ENCODE results near the gene STK39. TPM values are rescaled to one million over a fixed set of nuclear protein-coding genes. Genes with fewer than 3 reads are reported as not detected.

The STK39 gene
- total RNA-seq, 1 experiment from 2014 or later: 35.3 TPM

DNA sequence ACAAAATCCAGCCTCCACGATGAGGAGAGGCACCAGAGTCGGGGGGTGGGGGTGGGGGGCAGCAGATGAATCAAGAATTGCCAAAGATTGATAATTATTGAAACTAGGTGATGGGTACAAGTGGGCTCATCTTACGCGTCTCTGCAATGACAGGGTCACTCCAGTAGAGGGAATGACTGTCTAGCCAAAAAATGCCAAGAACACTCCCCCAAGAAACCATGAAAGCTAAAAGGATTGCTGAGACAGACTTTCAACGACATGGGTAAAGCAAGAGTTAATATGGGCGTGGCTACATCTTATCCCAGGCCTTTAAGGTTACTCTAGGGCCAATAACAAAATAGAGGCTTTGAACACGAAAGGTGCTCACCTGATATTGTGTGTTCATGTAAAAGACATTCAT, 86.5 kb downstream of the STK39 start:
- peak; percentile 52 for DNase-seq (ENCODE audit: low read depth)

DNA sequence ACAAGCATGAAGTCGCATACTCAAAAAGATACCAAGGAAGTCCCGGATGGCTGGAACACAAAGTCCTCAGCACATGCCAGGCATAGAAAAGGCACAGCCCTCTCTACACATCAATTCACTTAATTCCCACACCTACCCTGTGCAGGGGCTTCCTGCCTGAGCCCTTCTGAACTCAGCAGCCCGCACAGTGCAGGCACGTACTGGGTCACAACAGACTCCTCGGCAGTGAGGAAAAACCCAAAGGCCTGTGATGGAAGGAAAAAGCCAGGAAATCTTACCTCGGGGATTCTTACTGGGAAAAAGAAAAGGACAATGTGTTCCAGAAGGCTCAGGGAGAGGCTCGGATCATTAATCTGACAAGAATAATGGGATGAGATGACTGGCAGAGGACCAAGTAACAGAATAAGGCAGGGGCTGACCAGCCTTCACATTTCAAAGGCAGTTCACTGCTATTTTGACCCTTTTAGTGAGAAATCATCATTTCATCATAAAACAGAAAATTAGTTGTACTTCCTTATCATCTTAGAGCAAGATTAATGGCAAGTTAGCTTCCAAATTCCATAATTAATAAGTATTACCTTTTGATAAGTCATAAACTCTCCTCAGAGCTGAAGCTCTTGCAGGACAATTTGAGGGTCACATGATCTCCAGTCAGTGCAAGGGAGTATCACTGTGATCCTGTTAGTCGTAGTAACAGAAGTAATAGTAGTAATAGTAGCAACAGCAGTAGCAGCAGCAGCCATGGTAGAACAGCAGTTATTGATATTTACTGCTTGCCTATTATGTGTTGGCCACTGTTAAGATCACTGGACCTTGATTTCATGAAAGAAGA, 87.4 kb downstream of the STK39 start:
- no peak for DNase-seq (ENCODE audit: low read depth)

DNA sequence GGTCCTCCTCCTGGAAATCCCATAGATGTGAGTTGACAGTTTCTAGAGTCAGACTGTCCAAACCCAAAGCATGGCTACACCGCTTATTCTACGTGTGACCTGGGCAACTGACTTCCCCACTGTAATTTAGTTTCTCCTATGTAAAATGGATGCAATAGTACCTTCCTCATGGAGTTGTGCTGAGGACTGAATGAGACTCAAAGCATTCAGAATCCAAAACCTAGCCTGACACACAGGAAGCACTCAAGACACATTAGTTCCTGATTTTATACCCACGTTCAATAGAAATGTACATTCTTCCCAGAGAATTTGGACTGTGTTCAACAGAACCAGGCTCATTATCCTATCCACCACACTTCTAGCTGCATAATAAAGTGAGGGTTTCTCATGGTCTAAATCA, 88.8 kb downstream of the STK39 start:
- no peak for DNase-seq (ENCODE audit: low read depth)

DNA sequence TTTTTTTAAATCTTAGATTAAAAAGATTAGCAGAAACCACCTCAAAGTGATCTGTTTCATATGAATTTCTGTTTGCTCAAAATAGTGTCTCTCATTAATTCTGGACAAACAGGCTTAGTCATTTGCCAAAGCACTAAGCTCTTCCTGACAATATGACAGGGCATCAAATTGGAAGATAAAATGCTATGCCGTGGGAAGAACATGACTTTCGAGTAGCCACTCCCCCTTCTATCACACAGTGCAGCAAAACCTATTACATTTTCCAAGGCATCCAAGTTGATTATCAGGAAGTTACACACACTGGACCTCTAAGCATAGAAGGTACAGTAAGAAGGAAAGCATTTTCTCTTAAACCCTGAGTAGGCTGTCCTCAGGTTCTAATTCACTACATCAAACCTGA, 89.5 kb downstream of the STK39 start:
- no peak for DNase-seq (ENCODE audit: low read depth)

DNA sequence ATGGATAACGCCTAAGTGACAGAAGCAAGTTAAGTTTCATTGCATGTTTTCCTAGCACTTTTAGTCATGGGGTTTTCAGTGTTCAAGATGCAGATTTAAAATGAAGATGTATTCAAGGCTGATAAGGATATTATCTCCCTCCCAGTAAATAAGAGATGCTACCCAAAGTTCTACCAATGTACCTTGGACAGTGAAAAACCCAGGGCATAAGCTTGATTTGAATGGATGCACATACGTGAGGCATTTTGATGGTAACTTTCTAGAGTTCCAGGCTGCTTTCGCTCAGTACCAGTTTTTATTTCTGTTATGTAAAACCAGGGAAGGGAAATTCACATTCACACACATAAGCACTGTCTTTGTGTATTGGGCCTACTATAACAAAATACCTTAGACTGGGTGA, 90.3 kb downstream of the STK39 start:
- DNase-seq (ENCODE audit: low read depth): no peak

DNA sequence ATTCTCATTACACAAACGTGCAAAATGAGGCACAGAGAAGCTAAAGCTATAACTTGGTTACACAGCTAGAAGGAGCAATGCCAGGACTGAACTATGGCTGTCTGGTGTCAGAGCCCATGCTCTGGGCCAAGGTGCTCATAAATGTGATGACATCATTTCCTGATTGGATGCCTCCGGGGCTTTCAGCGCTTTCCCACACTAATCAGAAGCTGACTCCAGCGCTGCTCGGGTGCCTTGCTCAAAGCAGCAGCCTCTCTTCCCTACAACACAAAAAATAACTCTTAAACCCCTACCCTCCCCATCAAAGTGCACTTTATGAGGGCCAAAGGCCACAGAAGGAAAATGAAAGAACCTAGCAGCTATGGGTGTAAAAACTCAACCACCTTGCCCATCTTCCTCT, 90.7 kb downstream of the STK39 start:
- DNase-seq (ENCODE audit: low read depth): no peak

DNA sequence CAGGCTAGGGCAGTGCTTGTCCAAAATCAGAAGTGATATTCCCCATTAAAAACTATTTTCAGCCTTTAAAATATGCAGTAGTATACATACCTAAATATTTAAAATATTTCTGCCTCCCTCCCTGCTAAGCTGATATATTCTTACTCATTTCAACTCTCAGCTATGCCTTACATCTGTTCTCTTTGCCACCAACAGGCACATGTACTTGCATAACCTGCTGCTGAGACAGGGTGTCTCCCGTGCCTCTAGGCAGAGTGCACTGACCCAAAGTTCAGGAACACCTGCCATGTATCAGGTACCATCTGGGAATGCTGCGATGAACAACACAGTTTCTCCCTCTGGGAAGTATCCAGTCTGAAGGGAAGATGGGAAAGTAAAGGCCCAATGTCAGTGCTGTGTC, 91.7 kb downstream of the STK39 start:
- DNase-seq (ENCODE audit: low read depth): no peak

DNA sequence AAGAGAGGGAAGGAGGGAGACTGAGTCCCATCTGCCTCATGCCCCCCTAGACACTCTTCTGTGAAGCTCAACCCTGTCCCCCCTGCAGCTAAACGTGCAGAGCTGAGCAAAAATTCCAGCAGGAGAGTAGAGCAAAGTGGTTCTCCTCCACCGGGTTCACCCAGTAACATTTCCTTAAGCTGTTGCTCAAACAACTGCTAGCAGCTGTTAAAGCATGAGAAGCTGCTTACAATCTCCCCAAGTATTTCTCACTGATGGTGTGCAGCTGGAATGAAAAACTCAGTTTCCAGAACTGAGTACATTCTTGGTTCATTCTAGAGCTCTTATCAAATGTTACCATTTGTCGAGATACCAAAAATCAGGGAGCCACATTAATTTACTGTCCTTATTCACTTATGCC, 92.3 kb downstream of the STK39 start:
- peak; percentile 46 for DNase-seq (ENCODE audit: low read depth)

DNA sequence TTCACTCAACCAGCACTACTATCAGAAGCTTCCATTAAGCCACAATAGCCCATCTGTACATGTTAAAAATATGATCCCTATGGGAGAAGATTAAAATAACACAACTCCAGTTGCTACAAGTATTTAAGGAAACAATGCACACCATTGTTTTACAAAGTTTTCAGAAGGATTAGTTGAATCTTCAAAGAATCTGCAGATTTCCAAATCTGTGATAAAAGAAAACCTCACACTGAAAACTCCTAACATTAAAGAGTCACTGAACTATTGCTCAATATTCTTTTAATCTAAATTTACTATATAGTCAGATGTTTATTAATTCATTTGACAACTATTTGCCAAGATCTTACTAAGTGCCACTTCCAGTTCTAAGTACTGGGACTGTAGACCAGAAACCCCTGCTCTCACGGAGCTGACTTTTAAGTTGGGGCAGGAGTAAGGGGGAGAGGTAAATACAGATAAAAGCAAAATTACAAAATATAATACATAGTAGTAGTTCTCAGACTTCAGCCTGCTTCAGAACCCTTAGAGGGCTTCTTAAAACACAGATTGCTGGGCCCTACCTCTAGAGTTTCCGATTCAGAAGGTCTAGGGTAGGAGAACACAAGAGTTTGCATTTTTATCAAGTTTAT, 94.4 kb downstream of the STK39 start:
- no peak for DNase-seq (ENCODE audit: low read depth)

DNA sequence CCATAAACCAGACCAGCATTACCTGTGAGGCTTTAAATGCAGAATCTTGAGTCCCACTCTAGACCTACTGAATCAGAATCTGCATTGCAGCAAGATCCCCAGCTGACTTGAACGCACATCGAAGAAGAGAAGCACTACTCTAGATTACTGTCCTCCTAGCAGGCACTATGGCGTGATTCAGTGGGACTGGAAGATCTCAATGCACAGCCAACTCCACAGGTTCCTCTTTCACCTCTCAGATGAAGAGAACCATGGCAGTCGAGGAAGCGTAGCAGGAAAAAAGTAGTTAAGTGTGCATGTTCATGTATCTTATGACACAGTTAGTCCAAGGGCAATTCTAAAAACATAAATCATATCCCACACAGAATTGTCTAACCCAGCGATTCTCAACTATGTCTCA, 97.4 kb downstream of the STK39 start:
- no peak for DNase-seq (ENCODE audit: low read depth)

DNA sequence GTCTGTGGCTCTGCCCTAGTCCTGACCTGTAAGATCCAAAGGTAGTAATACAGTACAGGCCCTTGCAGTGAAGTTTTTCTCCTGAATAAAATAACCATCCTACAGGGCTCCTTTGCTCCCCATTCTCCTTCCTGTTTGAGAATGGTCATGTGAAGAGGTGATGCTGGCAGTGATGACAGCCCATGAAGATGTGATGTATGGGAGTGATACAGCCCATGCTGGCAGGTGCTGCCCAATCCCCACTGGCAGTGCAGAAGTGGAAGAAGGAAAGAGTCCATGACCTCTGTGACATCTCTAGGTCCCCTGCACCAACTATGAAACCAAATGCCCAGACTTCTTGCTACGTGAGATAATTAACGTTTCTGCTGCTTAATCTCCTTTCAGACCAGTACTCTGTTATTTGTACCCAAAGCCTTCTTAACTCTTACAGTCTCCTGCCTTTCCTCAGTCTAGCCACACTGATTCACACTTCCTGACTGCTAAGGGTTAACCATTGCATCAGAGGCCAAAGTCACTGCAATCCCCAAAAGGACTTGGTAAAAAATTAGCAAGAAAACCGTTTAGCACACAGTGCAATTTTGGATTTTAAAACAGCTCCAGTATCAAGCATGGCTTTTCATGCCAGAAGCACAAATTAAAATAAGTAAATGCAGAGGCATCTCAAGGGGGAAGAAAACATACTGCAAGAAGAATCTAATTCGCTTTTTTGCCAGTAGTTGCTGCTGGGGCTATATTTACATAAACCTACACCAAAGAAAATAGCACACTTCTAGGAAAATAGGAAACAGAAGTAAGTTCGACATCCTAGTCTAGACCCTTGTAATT, 98.0 kb downstream of the STK39 start:
- DNase-seq (ENCODE audit: low read depth): no peak

DNA sequence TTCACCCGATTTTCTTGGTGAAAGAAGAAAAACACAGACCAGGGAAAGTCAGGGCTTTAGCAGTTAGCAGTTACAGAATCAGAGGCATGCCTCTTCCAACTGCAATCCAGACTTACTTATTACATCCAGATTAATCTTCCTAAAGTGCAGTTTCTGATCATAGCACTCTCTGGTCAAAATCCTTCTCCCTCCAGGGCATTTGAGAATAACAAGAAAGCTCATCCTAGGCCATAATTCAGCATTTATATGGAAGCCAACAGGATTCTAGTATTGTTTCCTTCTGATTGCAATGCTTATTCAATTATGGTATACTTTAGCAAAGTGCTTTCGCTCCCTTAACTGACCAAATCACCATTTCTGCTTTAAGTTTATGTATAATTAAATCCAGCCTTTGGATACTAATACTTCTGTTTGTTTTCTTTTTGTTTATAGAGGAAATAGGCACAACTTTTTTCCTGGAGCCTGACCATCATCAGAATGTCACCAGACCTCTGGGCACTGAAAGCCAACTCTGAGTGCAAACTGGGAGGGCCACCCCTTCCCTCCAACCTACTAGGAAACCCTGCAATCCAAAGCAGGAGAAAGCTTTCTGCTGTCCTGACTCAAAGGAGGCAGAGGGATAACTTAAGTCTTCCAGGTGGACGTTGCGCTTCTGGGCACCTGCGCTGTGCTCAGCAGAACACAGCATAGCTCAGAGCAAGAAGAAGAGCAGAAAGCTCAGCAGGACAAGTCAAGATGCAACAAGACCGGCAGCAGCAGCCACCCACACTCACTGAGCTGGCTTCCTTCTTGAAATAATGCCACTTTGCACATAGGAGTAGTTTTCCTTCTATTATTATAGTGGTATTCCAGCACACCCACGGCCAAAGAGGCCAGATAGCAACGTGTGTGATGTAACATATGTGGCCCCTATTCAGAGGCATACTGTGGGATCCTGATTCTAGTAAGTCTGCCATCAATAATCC, 99.3 kb downstream of the STK39 start:
- DNase-seq (ENCODE audit: low read depth): no peak

DNA sequence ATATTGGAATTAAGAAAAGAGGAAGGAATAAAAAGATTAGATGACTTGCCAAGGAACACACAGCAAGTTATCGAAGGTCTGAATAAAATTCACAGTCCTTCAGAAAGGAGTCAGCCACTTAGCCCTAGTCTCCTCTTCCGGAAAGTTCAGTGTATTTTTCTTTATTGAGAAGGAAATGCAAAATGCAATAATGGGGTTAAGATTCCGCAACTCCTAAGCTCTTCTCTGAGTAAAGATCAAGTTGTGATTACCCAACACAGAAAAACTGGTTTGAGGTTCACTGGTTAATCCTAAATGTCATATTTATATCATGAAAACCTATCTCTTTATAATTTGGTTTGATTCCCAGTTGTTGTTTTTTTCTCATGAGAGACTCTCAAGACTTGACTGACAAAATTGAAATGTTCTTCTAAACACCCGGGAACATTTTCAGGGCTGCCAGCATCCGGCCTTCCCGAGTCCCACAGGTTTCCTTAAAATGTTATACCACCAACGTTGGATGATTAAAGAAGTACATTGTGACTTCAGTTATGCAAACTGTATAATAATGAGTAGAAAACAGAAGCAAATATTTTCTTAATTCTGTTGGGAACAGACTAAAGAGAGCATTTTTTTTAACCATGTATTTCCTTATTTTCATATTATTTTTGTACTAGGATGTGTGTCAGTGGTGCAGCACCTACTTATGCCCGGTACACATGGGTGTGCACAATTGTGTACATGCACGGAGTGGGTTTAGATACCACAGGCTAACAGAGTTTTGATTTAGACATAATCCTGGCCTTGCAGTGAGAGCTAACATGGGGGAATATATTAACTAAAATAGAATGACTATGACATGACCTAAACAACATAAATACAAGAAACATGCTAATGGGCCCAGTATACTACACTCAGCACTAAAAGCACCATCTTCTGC, 100.2 kb downstream of the STK39 start:
- no peak for DNase-seq (ENCODE audit: low read depth)

DNA sequence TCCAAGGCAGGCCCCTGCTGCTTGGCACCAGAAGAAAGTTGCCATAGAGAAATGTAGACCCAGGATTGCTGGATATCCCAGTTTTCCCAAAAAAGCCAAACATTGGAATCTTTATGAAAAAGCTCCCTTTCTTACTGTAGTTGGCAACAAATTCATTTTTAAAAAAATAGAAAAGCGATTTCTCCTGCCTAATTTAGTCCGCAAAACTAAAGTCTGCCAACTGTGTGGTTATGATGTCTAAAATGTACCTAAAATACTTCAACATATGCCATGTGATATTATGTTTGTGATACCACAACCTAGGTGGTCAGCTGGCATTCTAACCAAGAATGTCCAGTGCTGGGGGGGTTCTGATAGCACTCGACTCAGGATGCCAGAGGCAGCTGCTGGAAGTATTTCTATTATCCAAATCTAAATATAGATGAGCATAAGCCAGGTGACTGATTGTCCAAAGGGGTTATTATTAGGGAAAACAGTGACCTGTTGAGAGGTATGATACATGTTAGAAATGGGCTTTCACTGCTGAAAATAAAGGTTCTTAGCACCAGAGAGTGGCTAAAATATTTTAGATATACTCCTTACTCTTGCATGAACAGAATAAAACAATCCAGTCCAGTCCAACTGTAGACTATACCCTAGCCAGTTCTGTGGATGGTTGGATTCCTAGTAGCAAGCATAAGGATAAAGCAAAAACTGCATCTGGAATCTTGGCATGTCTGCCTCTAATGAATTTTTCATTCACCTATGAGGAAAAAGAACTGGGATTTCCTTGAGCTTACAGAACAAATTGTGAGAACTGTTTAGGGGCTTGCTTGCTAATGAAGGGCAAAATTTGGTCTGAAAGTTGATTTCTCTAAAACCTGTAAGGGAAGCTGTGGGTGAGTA, 101.7 kb downstream of the STK39 start:
- DNase-seq (ENCODE audit: low read depth): no peak

DNA sequence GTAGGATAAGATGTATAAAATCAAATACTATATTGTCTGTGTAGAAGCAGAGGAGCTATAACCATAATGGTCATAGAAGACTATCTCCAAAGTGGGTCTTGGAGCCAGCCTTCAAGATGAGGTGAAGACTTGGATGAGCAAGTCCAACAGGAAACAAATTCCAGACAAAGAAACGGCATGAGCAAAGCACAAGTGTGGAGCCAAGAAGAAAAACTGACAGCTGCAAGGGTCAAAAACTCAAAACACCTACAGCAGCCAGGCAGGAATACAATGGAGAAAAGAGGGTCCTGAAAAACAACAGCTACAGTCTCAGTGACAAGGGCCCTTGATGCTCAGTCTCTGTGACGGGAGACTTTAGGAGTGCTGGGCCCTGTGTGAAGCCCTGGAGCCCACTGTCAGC, 102.4 kb downstream of the STK39 start:
- DNase-seq (ENCODE audit: low read depth): no peak

DNA sequence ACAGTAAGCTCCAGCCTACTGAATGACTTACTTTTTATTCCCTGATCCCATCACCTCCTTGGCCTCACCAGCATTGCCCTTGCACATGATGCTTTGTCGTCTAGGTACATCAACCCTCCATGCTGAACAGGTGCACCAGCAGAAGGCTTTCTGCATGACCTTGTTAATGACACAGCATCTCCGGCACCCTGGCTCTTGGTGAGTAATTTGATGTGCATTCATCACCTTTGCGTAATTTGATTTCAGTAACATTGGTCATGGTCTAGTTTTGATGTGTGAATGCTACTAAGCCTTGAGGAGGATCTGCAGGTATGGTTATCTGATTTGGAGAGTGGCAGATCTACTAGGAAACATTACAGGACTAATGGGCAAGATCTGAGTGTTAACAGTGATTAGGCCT, 103.6 kb downstream of the STK39 start:
- DNase-seq (ENCODE audit: low read depth): no peak

DNA sequence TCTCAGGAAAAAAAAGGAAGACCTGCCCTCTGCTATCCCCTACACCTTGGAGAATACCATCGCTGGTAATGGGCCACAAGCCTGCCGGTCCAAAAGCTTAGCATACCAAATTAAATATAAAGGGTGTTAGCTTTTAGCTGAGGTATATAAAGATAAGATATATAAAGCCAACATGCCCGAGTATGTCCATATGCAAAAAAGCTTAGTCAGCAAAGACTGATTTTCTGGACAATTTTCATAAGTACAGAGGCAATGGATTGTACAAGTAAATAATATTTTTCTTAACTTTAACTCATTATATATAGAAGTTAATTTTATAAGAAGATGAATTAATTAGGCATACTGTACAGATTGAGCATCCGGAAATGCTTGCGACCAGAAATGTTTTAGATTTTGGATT, 106.5 kb downstream of the STK39 start:
- no peak for DNase-seq (ENCODE audit: low read depth)

DNA sequence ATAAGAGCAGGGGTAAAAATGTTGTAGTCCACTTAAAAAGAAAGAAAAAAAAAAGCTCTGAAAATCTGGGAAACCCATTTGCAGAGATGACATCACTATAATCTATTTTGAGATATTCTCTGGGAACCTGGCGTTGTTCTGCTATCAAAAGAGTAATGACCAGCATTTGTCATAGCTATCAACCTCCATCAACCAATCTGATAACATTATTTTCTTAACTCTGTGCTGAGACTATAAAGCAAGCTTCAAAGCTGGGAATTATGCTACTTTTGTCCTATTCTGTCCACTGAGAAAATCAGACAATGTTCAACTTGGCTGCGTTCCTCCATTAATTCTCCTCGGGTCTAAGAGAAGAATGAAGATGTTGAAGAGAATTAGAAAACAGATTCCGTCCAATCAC, 107.5 kb downstream of the STK39 start:
- no peak for DNase-seq (ENCODE audit: low read depth)

DNA sequence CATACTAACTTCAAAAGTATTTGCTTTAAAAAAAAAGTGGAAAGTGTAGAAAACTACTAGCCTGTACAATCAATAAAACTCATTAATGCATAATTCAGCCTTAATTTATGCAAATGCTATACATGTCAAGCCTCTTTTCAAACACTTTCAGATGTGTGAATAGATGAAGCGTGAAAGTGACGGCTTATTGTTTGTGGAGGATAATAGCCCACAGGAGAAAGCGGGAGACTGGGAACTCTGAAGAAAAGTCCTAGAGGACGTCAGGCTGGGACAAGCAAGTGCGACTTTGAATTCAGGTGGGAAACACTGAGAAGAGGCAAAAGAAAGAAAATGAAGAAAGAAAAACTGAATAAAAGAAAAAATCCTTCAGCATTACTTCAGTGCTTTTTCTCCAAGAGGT, 108.5 kb downstream of the STK39 start:
- no peak for DNase-seq (ENCODE audit: low read depth)

All from LHCN-M2 (cell line).